KOPT-K1 (cell line): ENCODE results near the gene AFAP1L2.

Experiments used
- H3K27ac ChIP-seq: fragments of 200-600 bp; sonication (generic); 2 replicates; pipeline ENCODE4 v1.5.1; 2016; ENCODE audit warnings: antibody characterized with exemption, mild to moderate bottlenecking, low read depth, low read length; ENCODE audit not compliant: poor library complexity, severe bottlenecking
- H3K36me3 ChIP-seq: fragments of 200-600 bp; sonication (generic); 2 replicates; pipeline ENCODE4 v1.5.1; 2017; ENCODE audit warnings: antibody characterized with exemption, mild to moderate bottlenecking, low read length, moderate library complexity; ENCODE audit not compliant: insufficient read depth
- H3K9me3 ChIP-seq: fragments of 200-600 bp; sonication (generic); 2 replicates; pipeline ENCODE4 v1.5.1; 2017; ENCODE audit warnings: antibody characterized with exemption, low read length, mild to moderate bottlenecking; ENCODE audit not compliant: insufficient read depth, poor library complexity, severe bottlenecking

The AFAP1L2 gene

GRCh38 chr10:114367351-114368056 lies 36.8 kb downstream of the AFAP1L2 start:
- Histone ChIP-seq H3K36me3 (no peaks in the 10 kb centered on the region), H3K9me3 (no peaks in the 10 kb centered on the region), H3K27ac (no peak overlapping the region)

- Histone ChIP-seq H3K27ac (no peak overlapping the region), H3K36me3 (no peaks in the 10 kb centered on the region), H3K9me3 (no peaks in the 10 kb centered on the region)
These were observed 39.6 kb downstream of the AFAP1L2 start for GRCh38 chr10:114364726-114365125.

- Histone ChIP-seq H3K27ac (no peak overlapping the region), H3K36me3 (no peaks in the 10 kb centered on the region), H3K9me3 (no peaks in the 10 kb centered on the region)
These were observed 40.4 kb downstream of the AFAP1L2 start for GRCh38 chr10:114363745-114364454.

- Histone ChIP-seq H3K9me3 (no peaks in the 10 kb centered on the region), H3K27ac (no peak overlapping the region), H3K36me3 (no peaks in the 10 kb centered on the region)
These were observed 41.4 kb downstream of the AFAP1L2 start for GRCh38 chr10:114362826-114363355.

- no peaks in the 10 kb centered on the region for H3K36me3 ChIP-seq
- H3K27ac ChIP-seq, result no peak overlapping the region
- H3K9me3 ChIP-seq, result no peaks in the 10 kb centered on the region
These were observed 44.4 kb downstream of the AFAP1L2 start for GRCh38 chr10:114359953-114360345.

- H3K36me3 ChIP-seq, result no peaks in the 10 kb centered on the region
- no peak overlapping the region for H3K27ac ChIP-seq
- no peaks in the 10 kb centered on the region for H3K9me3 ChIP-seq
These were observed 45.0 kb downstream of the AFAP1L2 start for GRCh38 chr10:114359041-114359952.

GRCh38 chr10:114357515-114357996 lies 46.7 kb downstream of the AFAP1L2 start:
- Histone ChIP-seq H3K36me3 (no peaks in the 10 kb centered on the region), H3K27ac (no peak overlapping the region), H3K9me3 (no peaks in the 10 kb centered on the region)

- Histone ChIP-seq H3K27ac (no peak overlapping the region), H3K36me3 (no peaks in the 10 kb centered on the region), H3K9me3 (no peaks in the 10 kb centered on the region)
These were observed 47.4 kb downstream of the AFAP1L2 start for GRCh38 chr10:114356751-114357514.

- Histone ChIP-seq H3K9me3 (no peaks in the 10 kb centered on the region), H3K27ac (no peak overlapping the region), H3K36me3 (no peaks in the 10 kb centered on the region)
These were observed 48.2 kb downstream of the AFAP1L2 start for GRCh38 chr10:114356126-114356525.

- Histone ChIP-seq H3K36me3 (no peaks in the 10 kb centered on the region), H3K9me3 (no peaks in the 10 kb centered on the region), H3K27ac (no peak overlapping the region)
These were observed 50.9 kb downstream of the AFAP1L2 start for GRCh38 chr10:114353383-114353782.

GRCh38 chr10:114352653-114353298 lies 51.5 kb downstream of the AFAP1L2 start:
- Histone ChIP-seq H3K9me3 (no peaks in the 10 kb centered on the region), H3K36me3 (no peaks in the 10 kb centered on the region), H3K27ac (no peak overlapping the region)

GRCh38 chr10:114350751-114351150 lies 53.6 kb downstream of the AFAP1L2 start:
- Histone ChIP-seq H3K9me3 (no peaks in the 10 kb centered on the region), H3K36me3 (no peaks in the 10 kb centered on the region), H3K27ac (no peak overlapping the region)

- Histone ChIP-seq H3K9me3 (no peaks in the 10 kb centered on the region), H3K36me3 (no peaks in the 10 kb centered on the region), H3K27ac (no peak overlapping the region)
These were observed 54.6 kb downstream of the AFAP1L2 start for GRCh38 chr10:114349522-114350215.
